Keratinocyte (primary cell): Measurements from ENCODE around the gene APOE.

Experiments
- EZH2 ChIP-seq: IDR thresholded peaks from one replicate; pipeline ENCODE4 v1.6.1; 2012; ENCODE audit warnings: inconsistent platforms, mild to moderate bottlenecking, low read length, moderate library complexity
- TF ChIP-seq, protein P1 (sequence below), 3 experiments: IDR thresholded peaks in 1 of 3; conservative IDR thresholded peaks in 1 of 3; optimal IDR thresholded peaks in 1 of 3; 2 replicates in 2 of 3; 3 replicates in 1 of 3; pipeline versions ENCODE3 to v1.5.1; 2011; ENCODE audit warnings: low read length in 3 of 3, mild to moderate bottlenecking in 3 of 3, moderate library complexity in 2 of 3, control low read depth in 1 of 3, inconsistent platforms in 1 of 3; ENCODE audit not compliant: insufficient read depth in 2 of 3; ENCODE audit errors: extremely low read depth in 1 of 3

DNA sequence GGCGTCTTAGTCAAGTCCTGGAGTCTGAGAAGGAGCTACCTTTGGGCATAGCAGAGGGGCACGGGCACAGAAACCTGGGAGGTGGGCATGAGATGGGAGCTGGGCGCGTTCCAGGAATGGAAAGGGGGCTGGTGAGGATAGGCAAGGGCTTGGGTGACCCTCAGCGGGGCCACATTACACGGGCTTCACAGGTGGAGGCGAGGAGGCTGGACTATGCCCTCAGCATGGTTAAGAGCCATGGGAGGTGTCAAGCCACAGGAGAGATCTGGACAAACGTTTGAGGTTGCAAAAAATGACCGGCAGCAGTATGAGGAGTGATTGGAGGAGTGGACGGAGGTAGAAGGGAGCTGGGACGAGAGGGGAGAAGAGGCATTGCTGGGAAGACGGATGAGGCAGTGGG lies 38.0 kb upstream of the APOE start:
- TF ChIP-seq, protein P1, sequence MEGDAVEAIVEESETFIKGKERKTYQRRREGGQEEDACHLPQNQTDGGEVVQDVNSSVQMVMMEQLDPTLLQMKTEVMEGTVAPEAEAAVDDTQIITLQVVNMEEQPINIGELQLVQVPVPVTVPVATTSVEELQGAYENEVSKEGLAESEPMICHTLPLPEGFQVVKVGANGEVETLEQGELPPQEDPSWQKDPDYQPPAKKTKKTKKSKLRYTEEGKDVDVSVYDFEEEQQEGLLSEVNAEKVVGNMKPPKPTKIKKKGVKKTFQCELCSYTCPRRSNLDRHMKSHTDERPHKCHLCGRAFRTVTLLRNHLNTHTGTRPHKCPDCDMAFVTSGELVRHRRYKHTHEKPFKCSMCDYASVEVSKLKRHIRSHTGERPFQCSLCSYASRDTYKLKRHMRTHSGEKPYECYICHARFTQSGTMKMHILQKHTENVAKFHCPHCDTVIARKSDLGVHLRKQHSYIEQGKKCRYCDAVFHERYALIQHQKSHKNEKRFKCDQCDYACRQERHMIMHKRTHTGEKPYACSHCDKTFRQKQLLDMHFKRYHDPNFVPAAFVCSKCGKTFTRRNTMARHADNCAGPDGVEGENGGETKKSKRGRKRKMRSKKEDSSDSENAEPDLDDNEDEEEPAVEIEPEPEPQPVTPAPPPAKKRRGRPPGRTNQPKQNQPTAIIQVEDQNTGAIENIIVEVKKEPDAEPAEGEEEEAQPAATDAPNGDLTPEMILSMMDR (optimal IDR thresholded peaks at IDR 0.05 in 1 of 3, IDR thresholded peaks at IDR 0.05 in 1 of 3, conservative IDR thresholded peaks at IDR 0.05 in 1 of 3; ENCODE audit: extremely low read depth in 1 of 3, insufficient read depth in 2 of 3, low read length in 3 of 3) = no peak
- TF ChIP-seq EZH2 = no peak
